ELR (cell line): ENCODE results near the gene ABCC9.

Experiments
- DNase-seq: peaks from one replicate; pipeline ENCODE4 v3.0.0-alpha.2; 2015; ENCODE audit warnings: low read depth

ABCC9 gene

GRCh38 chr12:21773806-21774205, 167.4 kb downstream of the ABCC9 start:
- DNase-seq: peak; percentile 10

GRCh38 chr12:21773263-21773741, 167.9 kb downstream of the ABCC9 start:
- peak; percentile 28 for DNase-seq

GRCh38 chr12:21771311-21771710, 169.9 kb downstream of the ABCC9 start:
- peak; percentile 64 for DNase-seq

- no peak for DNase-seq
These were observed 171.9 kb downstream of the ABCC9 start for GRCh38 chr12:21769307-21769706.

- DNase-seq: no peak
These were observed 174.8 kb downstream of the ABCC9 start for GRCh38 chr12:21766403-21766802.

GRCh38 chr12:21764950-21765349, 176.3 kb downstream of the ABCC9 start:
- DNase-seq: no peak

GRCh38 chr12:21764065-21764464, 177.2 kb downstream of the ABCC9 start:
- DNase-seq: no peak

GRCh38 chr12:21763531-21763930, 177.7 kb downstream of the ABCC9 start:
- no peak for DNase-seq

GRCh38 chr12:21759737-21760136, 181.5 kb downstream of the ABCC9 start:
- DNase-seq: no peak

- no peak for DNase-seq
These were observed 183.5 kb downstream of the ABCC9 start for GRCh38 chr12:21757735-21758134.

GRCh38 chr12:21756699-21757098, 184.5 kb downstream of the ABCC9 start:
- DNase-seq: no peak

GRCh38 chr12:21751517-21751916, 189.7 kb downstream of the ABCC9 start:
- no peak for DNase-seq
